HEK293 (cell line): ENCODE results near the gene AHRR.
"Not testable (repeated sequence)": the region's sequence is repeated elsewhere in the genome, so short reads cannot be mapped to it uniquely, and the experiment has no call there.

ENCODE experiments used
- CTCF ChIA-PET: fragments of 350-600 bp; formaldehyde crosslinking; extraction: SDS; loops from one replicate; lab custom pipeline; 2021; ENCODE audit warnings: antibody characterized with exemption; lab: Yijun Ruan, JAX
- POLR2A ChIA-PET: fragments of 300-600 bp; formaldehyde crosslinking; extraction: SDS; loops from one replicate; lab custom pipeline; 2020; ENCODE audit warnings: antibody characterized with exemption, inconsistent platforms; lab: Yijun Ruan, JAX
- H3K27ac ChIP-seq: fragments of 200-500 bp; sonication (Bioruptor generic); 2 replicates; pipeline ENCODE4 v1.5.1; 2014; ENCODE audit warnings: low read depth, low read length, control low read depth, inconsistent platforms; ENCODE audit errors: extremely low read depth
- H3K36me3 ChIP-seq, 2 experiments: fragments of 200-500 bp in 1 of 2; sonication (Bioruptor generic) in 1 of 2; 1 replicate in 1 of 2; 2 replicates in 1 of 2; pipeline ENCODE4 v1.5.1; 2014 to 2017; ENCODE audit warnings: inconsistent platforms in 2 of 2, low read length in 2 of 2; ENCODE audit not compliant: control insufficient read depth in 2 of 2, insufficient read depth in 1 of 2
- H3K4me1 ChIP-seq: fragments of 200-500 bp; sonication (Bioruptor generic); 2 replicates; pipeline ENCODE4 v1.5.1; 2014; ENCODE audit warnings: mild to moderate bottlenecking, low read length, inconsistent platforms; ENCODE audit not compliant: control insufficient read depth, insufficient read depth
- H3K4me3 ChIP-seq: 2 replicates; pipeline ENCODE4 v1.5.1; 2011; ENCODE audit warnings: low read depth, mild to moderate bottlenecking, control low read depth, low read length, moderate library complexity
- H3K9me3 ChIP-seq: fragments of 200-500 bp; sonication (Bioruptor generic); 2 replicates; pipeline ENCODE4 v1.5.1; 2014; ENCODE audit warnings: low read depth, low read length, inconsistent platforms; ENCODE audit not compliant: control insufficient read depth, insufficient read depth
- ELK4 ChIP-seq: IDR thresholded peaks from 2 replicates; pipeline ENCODE4 v1.6.1; 2011; ENCODE audit warnings: mild to moderate bottlenecking, low read depth, low read length, borderline replicate concordance
- FEZF1 ChIP-seq: fragments of 450-650 bp; formaldehyde crosslinking; IDR thresholded peaks from 2 replicates; pipeline ENCODE4 v1.5.1; 2016; ENCODE audit warnings: missing biosample characterization, missing genetic modification characterization
- HIC1 ChIP-seq: fragments of 450-650 bp; formaldehyde crosslinking; IDR thresholded peaks from 2 replicates; pipeline ENCODE4 v1.5.1; 2016; ENCODE audit warnings: missing biosample characterization, missing genetic modification characterization
- SALL2 ChIP-seq: fragments of 450-650 bp; formaldehyde crosslinking; IDR thresholded peaks from 2 replicates; pipeline ENCODE4 v1.5.0; 2017; ENCODE audit warnings: missing biosample characterization, mild to moderate bottlenecking, missing genetic modification characterization, borderline replicate concordance
- ZNF112 ChIP-seq: fragments of 450-650 bp; formaldehyde crosslinking; IDR thresholded peaks from 2 replicates; pipeline ENCODE4 v1.5.0; 2017; ENCODE audit warnings: missing biosample characterization, missing genetic modification characterization
- ZNF391 ChIP-seq: fragments of 450-650 bp; formaldehyde crosslinking; IDR thresholded peaks from 2 replicates; pipeline ENCODE4 v1.5.1; 2016; ENCODE audit warnings: low read depth, missing biosample characterization, missing genetic modification characterization, borderline replicate concordance
- ZNF416 ChIP-seq: fragments of 450-650 bp; formaldehyde crosslinking; IDR thresholded peaks from 2 replicates; pipeline ENCODE4 v1.5.1; 2016; ENCODE audit warnings: missing biosample characterization, missing genetic modification characterization
- ZNF521 ChIP-seq: fragments of 450-650 bp; formaldehyde crosslinking; IDR thresholded peaks from 2 replicates; pipeline ENCODE4 v1.5.1; 2017; ENCODE audit warnings: missing biosample characterization, mild to moderate bottlenecking, missing genetic modification characterization
- ZNF561 ChIP-seq: fragments of 450-650 bp; IDR thresholded peaks from 2 replicates; pipeline ENCODE4 v1.5.1; 2018; ENCODE audit warnings: missing biosample characterization, missing genetic modification characterization, borderline replicate concordance
- TF ChIP-seq, protein P1 (sequence below): fragments of 450-650 bp; formaldehyde crosslinking; IDR thresholded peaks from 2 replicates; pipeline ENCODE4 v1.5.1; 2016; ENCODE audit warnings: missing biosample characterization, missing genetic modification characterization
- TF ChIP-seq, protein P2 (sequence below): fragments of 450-650 bp; formaldehyde crosslinking; IDR thresholded peaks from 2 replicates; pipeline ENCODE4 v1.5.1; 2016; ENCODE audit warnings: missing biosample characterization, missing genetic modification characterization
- TF ChIP-seq, protein P3 (sequence below): fragments of 450-650 bp; formaldehyde crosslinking; IDR thresholded peaks from 2 replicates; pipeline ENCODE4; 2016; ENCODE audit warnings: missing biosample characterization, missing genetic modification characterization

Gene AHRR

GRCh38 chr5:274346-274745, 47.2 kb upstream of the AHRR start:
- peaks cover 4 to 35% of the 10 kb centered on the region in 2 experiments for H3K36me3 ChIP-seq
- H3K27ac ChIP-seq, H3K9me3 ChIP-seq, H3K4me3 ChIP-seq, H3K4me1 ChIP-seq, POLR2A ChIA-PET: not testable (repeated sequence)
- CTCF ChIA-PET, result interaction anchor here (0.6 kb wide), 1 partner anchor 59 kb away, joined by 4 read pairs; no protein-coding TSS in a partner anchor

- TF ChIP-seq, protein P1, sequence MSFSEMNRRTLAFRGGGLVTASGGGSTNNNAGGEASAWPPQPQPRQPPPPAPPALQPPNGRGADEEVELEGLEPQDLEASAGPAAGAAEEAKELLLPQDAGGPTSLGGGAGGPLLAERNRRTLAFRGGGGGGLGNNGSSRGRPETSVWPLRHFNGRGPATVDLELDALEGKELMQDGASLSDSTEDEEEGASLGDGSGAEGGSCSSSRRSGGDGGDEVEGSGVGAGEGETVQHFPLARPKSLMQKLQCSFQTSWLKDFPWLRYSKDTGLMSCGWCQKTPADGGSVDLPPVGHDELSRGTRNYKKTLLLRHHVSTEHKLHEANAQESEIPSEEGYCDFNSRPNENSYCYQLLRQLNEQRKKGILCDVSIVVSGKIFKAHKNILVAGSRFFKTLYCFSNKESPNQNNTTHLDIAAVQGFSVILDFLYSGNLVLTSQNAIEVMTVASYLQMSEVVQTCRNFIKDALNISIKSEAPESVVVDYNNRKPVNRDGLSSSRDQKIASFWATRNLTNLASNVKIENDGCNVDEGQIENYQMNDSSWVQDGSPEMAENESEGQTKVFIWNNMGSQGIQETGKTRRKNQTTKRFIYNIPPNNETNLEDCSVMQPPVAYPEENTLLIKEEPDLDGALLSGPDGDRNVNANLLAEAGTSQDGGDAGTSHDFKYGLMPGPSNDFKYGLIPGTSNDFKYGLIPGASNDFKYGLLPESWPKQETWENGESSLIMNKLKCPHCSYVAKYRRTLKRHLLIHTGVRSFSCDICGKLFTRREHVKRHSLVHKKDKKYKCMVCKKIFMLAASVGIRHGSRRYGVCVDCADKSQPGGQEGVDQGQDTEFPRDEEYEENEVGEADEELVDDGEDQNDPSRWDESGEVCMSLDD (tag by site-specific recombination), result no peak
- TF ChIP-seq, protein P2, sequence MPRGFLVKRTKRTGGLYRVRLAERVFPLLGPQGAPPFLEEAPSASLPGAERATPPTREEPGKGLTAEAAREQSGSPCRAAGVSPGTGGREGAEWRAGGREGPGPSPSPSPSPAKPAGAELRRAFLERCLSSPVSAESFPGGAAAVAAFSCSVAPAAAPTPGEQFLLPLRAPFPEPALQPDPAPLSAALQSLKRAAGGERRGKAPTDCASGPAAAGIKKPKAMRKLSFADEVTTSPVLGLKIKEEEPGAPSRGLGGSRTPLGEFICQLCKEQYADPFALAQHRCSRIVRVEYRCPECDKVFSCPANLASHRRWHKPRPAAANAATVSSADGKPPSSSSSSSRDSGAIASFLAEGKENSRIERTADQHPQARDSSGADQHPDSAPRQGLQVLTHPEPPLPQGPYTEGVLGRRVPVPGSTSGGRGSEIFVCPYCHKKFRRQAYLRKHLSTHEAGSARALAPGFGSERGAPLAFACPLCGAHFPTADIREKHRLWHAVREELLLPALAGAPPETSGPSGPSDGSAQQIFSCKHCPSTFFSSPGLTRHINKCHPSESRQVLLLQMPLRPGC (tag by site-specific recombination), result no peak
- TF ChIP-seq ZNF112 (tag by site-specific recombination) (no peak), HIC1 (tag by site-specific recombination) (no peak)
- POLR2A ChIA-PET, result interaction anchor here (0.6 kb wide), 1 partner anchor 8 kb away, joined by 5 read pairs; no protein-coding TSS in a partner anchor
- H3K36me3 ChIP-seq, result peaks cover 4 to 33% of the 10 kb centered on the region in 2 experiments
Observed at GRCh38 chr5:278646-279045, 42.9 kb upstream of the AHRR start.

GRCh38 chr5:279051-279665, 42.4 kb upstream of the AHRR start:
- H3K27ac ChIP-seq, H3K9me3 ChIP-seq, POLR2A ChIA-PET, H3K4me3 ChIP-seq, H3K4me1 ChIP-seq: not testable (repeated sequence)
- CTCF ChIA-PET, result interaction anchor here (0.6 to 0.8 kb wide), 2 partner anchors 38 to 270 kb away, joined by 3 read pairs; no protein-coding TSS in a partner anchor
- peaks cover 4 to 28% of the 10 kb centered on the region in 2 experiments for H3K36me3 ChIP-seq

More at GRCh38 chr5:278646-279045, 42.9 kb upstream of the AHRR start:
- Histone ChIP-seq H3K4me1 (no peaks in the 10 kb centered on the region), H3K9me3 (no peaks in the 10 kb centered on the region), H3K27ac (no peak overlapping the region), H3K4me3 (no peak overlapping the region)
- CTCF ChIA-PET, result interaction anchor here (0.8 kb wide), 1 partner anchor 38 kb away, joined by 3 read pairs; no protein-coding TSS in a partner anchor

DNA sequence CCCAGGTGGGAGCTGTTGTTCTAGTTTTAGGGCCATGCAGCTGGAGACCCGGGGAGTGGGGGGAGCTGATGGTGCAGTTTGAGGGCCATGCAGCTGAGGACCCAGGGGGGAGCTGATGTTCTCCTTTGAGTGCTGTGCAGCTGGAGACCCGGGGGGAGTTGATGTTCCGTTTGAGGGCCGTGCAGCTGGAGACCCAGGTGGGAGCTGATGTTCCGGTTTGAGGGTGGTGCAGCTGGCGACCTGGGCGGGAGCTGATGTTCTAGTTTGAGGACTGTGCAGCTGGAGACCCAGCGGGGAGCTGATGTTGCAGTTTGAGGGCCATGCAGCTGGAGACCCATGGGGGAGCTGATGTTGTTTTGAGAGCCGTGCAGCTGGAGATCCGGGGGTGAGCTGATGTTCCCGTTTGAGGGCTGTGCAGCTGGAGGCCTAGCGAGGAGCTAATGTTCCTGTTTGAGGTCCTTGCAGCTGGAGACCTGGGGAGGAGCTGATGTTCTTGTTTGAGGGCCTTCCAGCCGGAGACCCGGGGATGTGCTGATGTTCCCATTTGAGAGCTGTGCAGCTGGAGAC, 35.4 kb upstream of the AHRR start:
- H3K27ac ChIP-seq, result no peak overlapping the region
- peaks cover 0 to 25% of the 10 kb centered on the region in 2 experiments; a peak in 1 of 3 replicates for H3K36me3 ChIP-seq
- POLR2A ChIA-PET, result interaction anchor here (1.2 to 5.9 kb wide), 2 partner anchors 10 to 15 kb away, joined by 3 to 47 read pairs; partner anchors contain the start of gene PDCD6
- no peaks in the 10 kb centered on the region for H3K4me1 ChIP-seq
- H3K4me3 ChIP-seq, result no peak overlapping the region
- H3K9me3 ChIP-seq, result no peaks in the 10 kb centered on the region
- TF ChIP-seq ZNF521 (no peak), ZNF391 (tag by site-specific recombination) (no peak), FEZF1 (tag by site-specific recombination) (no peak), ZNF416 (tag by site-specific recombination) (no peak), SALL2 (tag by site-specific recombination) (no peak), ELK4 (no peak), ZNF561 (tag by site-specific recombination) (no peak)
- TF ChIP-seq, protein P3, sequence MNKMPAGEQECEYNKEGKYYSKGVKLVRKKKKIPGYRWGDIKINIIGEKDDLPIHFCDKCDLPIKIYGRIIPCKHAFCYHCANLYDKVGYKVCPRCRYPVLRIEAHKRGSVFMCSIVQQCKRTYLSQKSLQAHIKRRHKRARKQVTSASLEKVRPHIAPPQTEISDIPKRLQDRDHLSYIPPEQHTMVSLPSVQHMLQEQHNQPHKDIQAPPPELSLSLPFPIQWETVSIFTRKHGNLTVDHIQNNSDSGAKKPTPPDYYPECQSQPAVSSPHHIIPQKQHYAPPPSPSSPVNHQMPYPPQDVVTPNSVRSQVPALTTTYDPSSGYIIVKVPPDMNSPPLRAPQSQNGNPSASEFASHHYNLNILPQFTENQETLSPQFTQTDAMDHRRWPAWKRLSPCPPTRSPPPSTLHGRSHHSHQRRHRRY (tag by site-specific recombination), result no peak
- TF ChIP-seq, all 188 proteins: peak for 0
- CTCF ChIA-PET, result interaction anchor here (1.1 kb wide), 1 partner anchor 31 kb away, joined by 6 read pairs; no protein-coding TSS in a partner anchor

DNA sequence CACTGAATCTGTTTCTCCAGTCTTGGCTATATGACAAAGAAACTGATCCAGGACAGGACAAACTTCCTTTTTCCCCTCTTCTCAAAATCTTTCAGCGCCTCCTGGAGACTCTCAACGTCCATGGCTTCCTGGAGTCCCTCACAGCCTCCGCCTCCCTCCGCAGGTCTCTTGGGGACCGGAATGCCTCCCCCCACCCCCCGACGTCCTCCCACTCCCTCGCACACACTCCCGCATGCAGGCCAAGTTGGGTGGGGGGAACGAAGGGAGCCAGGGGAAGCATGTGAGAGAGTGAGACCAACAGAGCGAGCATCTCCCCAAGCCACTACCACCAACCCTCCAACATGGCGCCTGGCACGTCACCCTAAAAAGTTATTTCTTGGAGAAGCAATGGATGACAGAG, 31.3 kb upstream of the AHRR start:
- H3K4me1 ChIP-seq, CTCF ChIA-PET, H3K9me3 ChIP-seq, H3K4me3 ChIP-seq, H3K27ac ChIP-seq: not testable (repeated sequence)
- peaks cover 0 to 24% of the 10 kb centered on the region in 2 experiments; a peak in 2 of 3 replicates for H3K36me3 ChIP-seq
- POLR2A ChIA-PET, result interaction anchor here (1.2 kb wide), 1 partner anchor 43 kb away, joined by 3 read pairs; no protein-coding TSS in a partner anchor
